IPS DF 4.7 (cell line): ENCODE data around the gene GC.
A peak's percentile ranks its signal among the peaks of the same experiment; 100 is the strongest.
"Not testable (repeated sequence)": the region's sequence is repeated elsewhere in the genome, so short reads cannot be mapped to it uniquely, and the experiment has no call there.

ENCODE experiments used
- DNase-seq: peaks from one replicate; pipeline ENCODE4 v3.0.0-alpha.2; 2013; ENCODE audit warnings: low spot score; ENCODE audit errors: extremely low read depth

The GC gene, protein sequence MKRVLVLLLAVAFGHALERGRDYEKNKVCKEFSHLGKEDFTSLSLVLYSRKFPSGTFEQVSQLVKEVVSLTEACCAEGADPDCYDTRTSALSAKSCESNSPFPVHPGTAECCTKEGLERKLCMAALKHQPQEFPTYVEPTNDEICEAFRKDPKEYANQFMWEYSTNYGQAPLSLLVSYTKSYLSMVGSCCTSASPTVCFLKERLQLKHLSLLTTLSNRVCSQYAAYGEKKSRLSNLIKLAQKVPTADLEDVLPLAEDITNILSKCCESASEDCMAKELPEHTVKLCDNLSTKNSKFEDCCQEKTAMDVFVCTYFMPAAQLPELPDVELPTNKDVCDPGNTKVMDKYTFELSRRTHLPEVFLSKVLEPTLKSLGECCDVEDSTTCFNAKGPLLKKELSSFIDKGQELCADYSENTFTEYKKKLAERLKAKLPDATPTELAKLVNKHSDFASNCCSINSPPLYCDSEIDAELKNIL

GRCh38 chr4:71783972-71784371 is at the start of gene GC:
Gene GC, minus strand, starts transcription at chr4:71784079. Its CDS starts 61 bp downstream, at chr4:71784018.
- DNase-seq, result no peak

DNA sequence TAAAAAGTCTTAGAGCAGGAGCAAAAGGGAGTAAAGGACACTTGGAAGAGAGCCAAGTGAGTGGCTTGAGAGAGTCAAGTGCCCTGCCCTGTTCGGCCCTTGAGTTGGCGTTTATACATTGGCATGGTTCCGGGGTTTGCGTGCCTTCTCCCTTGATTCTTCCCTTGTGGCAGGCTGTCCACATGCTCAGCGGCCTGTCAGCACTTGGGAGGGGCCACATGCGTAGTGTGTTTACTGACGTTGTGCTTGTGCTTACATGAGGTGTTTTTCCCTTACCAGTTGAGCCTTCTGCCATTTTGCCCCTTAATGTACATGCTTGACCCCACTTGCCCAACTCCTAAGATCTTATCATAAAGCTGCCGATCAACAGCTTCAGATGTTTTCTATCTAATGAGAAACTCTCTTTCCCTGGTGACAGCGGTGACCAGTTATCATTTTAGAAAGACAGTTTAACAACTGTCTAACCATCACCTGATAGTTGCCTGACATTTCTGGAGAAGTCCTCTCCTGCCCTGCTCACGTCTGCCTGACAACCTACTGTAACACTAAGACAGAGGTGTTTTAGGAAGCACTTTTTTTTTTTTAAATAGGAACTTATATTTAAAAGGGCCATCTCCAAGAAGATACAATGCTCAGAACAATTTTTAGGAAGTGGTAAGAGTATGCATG is 49.5 kb upstream of the GC start:
- DNase-seq, result no peak

- no peak for DNase-seq
Observed at GRCh38 chr4:71832049-71832448, 48.2 kb upstream of the GC start.

DNA sequence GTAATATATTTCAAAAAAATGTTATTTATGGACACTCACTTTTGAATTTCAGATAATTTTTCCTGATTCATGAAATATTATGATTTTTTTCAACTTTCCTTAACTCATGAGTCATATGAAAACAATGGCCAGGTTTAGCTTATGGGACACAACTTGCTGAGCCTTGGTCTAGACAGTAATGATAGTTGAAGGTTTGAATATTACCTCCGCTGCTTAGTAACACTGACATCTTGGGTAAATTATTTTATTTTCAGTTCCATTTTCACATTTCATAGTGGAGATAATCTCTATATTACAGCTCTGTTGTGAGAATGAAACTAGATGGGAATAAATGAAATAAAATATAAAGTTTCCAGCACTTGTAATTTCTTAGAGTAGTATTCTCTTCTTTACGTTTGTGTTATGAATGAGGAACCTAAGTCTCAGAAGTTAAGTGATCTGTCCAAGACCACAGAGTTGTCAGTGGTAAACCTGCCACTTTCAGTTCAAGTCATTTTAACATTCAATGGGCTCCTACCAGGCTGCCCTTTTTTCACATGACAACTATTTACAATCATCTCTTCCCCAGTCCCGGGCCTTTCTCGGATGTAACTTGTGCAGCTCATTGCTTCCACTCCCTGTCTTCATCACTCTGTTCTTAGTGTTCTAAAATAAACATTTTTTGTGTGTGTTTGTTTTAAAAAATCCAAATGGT is 46.8 kb upstream of the GC start:
- no peak for DNase-seq

DNA sequence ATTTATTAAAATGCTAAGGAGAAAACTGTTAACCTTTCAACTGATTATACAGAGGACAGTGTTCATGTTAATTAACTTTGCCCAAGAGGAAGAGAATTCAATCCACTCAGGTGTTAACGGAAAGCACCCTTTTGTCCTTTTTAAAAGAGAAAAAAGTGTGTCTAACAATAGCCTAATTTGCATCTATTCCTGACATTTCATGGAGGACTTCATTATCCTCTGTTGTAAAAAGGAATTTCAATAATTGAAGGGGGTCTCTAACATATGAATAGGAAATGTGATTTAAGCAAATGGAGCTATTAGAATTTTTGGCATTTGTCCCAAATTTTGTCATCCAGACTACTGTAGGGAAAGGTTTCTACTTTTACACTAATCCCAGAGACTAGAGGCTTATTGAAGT is 44.6 kb upstream of the GC start:
- peak; percentile 9 for DNase-seq

DNA sequence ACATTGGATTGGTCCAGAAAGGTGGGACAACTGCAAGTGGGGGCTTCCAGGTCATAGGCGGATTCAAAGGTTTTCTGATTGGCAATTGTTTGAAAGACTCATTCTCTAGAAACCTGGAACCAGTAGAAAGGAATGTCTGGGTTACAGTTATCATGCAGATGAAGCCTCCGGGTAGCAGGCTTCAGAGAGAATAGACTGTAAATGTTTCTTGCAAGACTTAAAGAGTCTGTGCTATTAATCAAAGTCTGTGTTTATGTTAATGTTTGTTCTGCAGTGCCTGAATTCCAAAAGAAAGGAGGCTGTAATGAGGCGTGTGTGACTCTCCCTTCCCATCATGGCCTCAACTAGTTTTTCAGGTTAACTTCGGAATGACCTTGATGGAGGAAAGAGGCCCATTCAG is 43.9 kb upstream of the GC start:
- DNase-seq, result peak; percentile 62

GRCh38 chr4:71816676-71817303 is 32.9 kb upstream of the GC start:
- DNase-seq, result no peak

DNA sequence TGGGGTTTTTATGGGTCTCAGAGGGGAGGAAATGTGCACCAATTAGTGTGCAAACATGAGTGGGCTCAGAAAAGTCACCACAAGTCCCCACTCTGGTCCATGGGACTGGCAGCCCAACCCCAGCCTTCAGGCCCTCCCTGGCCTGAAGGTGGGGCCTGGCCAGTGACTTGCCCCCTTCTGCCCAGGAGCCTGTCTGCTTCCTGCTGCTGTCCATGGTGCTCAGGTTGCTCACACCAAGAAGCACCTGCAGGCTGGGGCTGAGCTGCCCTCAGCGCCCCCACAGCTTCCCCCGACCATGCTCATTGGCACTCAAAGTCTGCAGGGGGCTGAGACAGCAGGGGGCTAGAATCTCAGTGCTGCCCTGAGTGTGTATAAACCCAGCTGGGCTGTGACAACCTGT is 30.6 kb upstream of the GC start:
- DNase-seq, result peak; percentile 11

- DNase-seq, result not testable (repeated sequence)
Observed at GRCh38 chr4:71809805-71810204, 25.9 kb upstream of the GC start.

GRCh38 chr4:71807469-71807868 is 23.6 kb upstream of the GC start:
- DNase-seq, result no peak

DNA sequence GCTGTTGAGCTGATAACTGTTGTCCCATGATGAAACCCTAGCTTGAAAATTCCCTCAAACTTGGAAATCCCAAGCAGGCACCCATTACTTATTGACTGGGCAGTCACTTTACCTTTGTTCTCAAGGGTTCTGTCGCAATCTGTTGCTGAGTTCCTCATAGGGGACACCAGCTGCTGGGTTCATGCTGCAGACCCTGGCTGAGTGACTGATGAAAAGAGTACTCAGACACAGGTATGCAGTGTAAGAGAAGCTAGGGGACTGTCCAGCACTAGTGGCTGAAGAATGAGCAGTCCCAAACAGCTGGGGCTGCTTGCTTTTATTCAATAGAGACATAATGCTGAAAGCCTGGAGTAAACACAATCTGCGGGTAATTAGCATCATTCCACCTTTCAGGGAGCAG is 21.4 kb upstream of the GC start:
- not testable (repeated sequence) for DNase-seq

- DNase-seq, result not testable (repeated sequence)
Observed at GRCh38 chr4:71804017-71804697, 20.3 kb upstream of the GC start.

- no peak for DNase-seq
Observed at GRCh38 chr4:71785959-71786358, 2.1 kb upstream of the GC start.

DNA sequence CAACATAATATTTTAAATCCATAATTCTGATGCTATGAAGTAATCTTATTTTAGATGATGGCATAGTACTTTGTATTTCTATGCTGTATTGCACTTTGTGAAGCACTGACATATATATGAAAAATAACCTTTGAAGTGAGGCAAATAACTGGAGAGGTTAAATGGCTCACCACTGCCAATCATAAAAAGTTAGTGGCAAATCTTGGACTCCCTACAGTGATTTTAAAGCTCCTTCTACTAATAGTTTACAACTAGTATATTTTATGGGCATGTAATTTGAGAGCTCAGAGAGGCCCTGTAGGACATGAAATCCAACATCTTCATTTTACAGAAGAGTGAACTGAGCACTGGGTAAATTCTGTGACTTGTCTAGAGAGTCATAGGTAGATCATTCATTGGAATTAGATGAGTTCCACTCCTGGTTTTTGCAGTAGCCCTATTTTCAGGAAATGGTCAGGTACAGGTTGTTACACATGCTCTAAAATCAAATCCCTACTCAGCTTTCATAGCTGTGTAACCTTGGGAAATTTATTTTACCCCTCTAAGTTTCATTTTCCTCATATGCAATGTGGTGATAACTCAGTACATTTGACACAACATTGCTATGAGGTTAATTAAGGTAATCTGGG is 804 bp upstream of the GC start:
- DNase-seq, result no peak

GRCh38 chr4:71777891-71778290 is 6.0 kb downstream of the GC start:
- DNase-seq, result no peak

DNA sequence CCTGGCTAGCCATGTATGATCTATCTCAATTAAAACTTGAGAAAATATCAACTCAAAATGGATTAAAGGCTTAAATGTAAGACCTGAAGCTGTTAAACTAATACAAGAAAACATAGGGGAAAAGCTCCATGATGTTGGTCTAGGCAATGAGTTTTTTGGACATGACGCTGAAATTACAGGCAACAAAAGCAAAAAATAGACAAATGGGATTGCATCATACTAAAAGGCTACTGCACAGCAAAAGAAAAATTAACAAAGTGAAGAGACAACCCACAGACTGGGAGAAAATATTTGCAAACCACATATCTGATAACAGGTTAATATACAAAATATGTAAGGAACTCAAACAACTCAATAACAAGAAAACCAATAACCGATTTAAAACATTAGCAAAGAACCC is 8.4 kb downstream of the GC start:
- no peak for DNase-seq

DNA sequence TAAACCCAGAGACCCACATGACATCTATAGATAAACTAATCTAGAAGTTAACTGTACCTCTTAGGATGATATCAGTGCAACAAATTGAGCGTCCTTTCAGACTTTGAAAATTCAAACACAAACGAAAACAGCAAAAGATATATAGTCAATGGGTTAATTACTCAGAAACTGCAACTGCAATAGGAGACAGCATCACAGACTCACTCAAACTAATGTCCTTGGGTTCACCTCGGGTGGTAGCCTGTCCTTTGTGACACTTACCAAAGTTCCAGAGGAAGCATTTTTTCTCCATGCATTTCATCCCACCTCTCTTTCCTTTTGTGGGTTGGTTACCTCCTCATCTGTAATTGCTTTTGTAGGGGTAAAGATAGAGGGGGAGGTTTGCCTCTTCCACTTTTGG is 9.7 kb downstream of the GC start:
- DNase-seq, result no peak

DNA sequence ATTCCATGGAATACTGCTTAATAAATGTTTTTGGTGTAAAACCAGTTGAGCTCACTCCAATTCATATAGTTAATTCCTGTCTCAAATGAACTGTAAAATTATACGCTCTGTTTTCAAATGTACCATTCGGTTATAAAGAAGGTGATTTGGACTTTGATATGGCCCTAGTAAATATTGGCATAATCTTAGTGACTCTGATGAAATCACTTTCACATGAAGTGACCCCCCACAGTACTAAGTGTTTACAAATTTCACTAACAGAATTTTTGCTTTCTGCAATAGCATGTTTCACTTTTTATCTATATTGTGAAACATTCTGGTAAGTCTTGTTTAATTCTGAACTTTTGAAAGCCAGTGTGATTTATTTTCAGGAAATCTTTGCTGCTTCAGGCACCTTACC is 10.9 kb downstream of the GC start:
- no peak for DNase-seq

- no peak for DNase-seq
Observed at GRCh38 chr4:71772592-71772991, 11.3 kb downstream of the GC start.

- no peak for DNase-seq
Observed at GRCh38 chr4:71771613-71772012, 12.3 kb downstream of the GC start.

- no peak for DNase-seq
Observed at GRCh38 chr4:71769434-71769833, 14.4 kb downstream of the GC start.
